AG10803 (cell line): ENCODE data around the gene CEP41.

Source experiments
- DNase-seq: peaks from one replicate; pipeline ENCODE4 v3.0.0; 2010; ENCODE audit warnings: low read depth
- H3K4me3 ChIP-seq: 2 replicates; pipeline ENCODE4 v1.5.1; 2011; ENCODE audit warnings: mild to moderate bottlenecking, low read length, control low read depth
- CTCF ChIP-seq: conservative IDR thresholded peaks from 2 replicates; pipeline ENCODE4 v1.5.1; 2011; ENCODE audit warnings: mild to moderate bottlenecking, low read length, control low read depth, inconsistent platforms

The CEP41 gene

DNA sequence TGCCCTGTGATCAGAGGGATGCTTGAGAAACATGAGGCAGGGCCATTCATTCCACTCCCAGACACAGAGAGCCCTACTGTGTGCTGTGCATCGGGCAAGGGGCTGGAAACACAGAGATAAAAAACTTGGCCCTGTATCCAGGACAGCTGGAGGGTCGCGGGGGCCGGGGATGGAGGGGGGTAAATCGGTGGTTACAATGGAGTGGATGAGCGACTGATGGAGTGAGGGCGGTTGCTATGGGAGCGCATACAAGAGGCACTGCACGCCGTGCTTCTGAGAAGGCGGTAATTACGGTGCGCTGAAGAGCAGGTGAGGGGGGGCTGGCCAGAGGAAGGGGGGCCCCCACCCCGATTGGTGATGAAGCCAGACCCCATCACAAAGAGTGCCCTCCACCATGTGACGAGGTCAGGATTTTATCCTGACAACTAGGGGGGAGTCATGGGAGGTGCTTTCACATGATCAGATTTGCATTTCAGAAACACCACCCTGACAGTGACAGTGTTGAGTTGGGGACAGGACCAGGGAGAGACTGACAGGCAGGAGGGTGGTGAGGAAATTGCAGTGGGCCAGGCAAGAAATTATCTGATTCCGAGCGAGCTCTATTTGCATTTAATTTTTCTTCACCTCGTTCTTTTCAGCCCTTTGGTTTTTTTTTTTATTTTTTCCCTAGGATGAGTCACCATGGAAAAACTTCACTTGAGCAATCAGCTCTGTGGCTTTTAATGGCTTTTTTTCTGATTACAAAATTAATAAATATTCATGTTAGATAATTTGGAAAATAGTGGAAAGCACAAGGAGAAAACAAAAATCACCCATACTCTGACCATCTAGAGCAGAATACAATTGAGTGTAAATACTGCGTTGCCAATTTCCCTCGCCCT lies 88.4 kb downstream of the CEP41 start:
- DNase-seq: peak; percentile 72
- no peak for TF ChIP-seq CTCF
- peak overlapping the region; percentile 20 for H3K4me3 ChIP-seq

DNA sequence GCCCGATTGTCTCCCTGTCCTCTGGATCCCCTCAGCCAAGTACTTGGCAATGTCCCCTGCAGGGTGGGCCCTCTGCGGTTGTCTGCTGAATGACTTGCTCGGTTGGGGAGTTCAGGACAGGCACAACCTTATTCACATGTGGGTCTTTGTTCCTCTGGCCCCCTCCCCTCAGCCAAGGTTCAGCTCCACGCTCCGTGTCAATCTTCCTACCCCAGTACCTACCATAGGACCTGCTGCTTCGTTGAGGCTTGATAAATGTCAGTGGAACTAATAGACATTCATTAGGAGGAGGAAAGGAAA lies 89.1 kb downstream of the CEP41 start:
- TF ChIP-seq CTCF: no peak
- no peak for DNase-seq

GRCh38 chr7:130350945-130351790 lies 89.6 kb downstream of the CEP41 start:
- DNase-seq: no peak
- H3K4me3 ChIP-seq: no peak overlapping the region
- no peak for TF ChIP-seq CTCF

More for the DNA sequence above, 89.1 kb downstream of the CEP41 start:
- no peak overlapping the region for H3K4me3 ChIP-seq

GRCh38 chr7:130349911-130350782 lies 90.7 kb downstream of the CEP41 start:
- peak; percentile 62 for DNase-seq
- no peak for TF ChIP-seq CTCF
- no peak overlapping the region for H3K4me3 ChIP-seq

- no peak for TF ChIP-seq CTCF
- no peak overlapping the region for H3K4me3 ChIP-seq
- no peak for DNase-seq
Measured at GRCh38 chr7:130346941-130347340, 93.9 kb downstream of the CEP41 start.

GRCh38 chr7:130346177-130346905 lies 94.5 kb downstream of the CEP41 start:
- TF ChIP-seq CTCF: no peak
- H3K4me3 ChIP-seq: no peak overlapping the region
- DNase-seq: no peak
